HepG2 (cell line): Measurements from ENCODE around the gene MRPS34. TPM values are rescaled to one million over a fixed set of nuclear protein-coding genes. Genes with fewer than 3 reads are reported as not detected.

Source experiments
- GMEB2 ChIP-seq: IDR thresholded peaks from 2 replicates; pipeline ENCODE4 v1.6.1; 2016; ENCODE audit warnings: missing biosample characterization, missing genetic modification reagents, low read depth
- KIAA2018 ChIP-seq: sonication (generic); formaldehyde crosslinking; IDR thresholded peaks from 2 replicates; pipeline ENCODE4 v1.5.0; 2020; ENCODE audit warnings: mild to moderate bottlenecking, missing genetic modification reagents, borderline replicate concordance
- ZNF44 ChIP-seq: sonication (generic); formaldehyde crosslinking; IDR thresholded peaks from 2 replicates; pipeline ENCODE4 v1.5.1; 2020; ENCODE audit warnings: mild to moderate bottlenecking, missing genetic modification reagents
- polyA plus RNA-seq, 8 experiments: library from polyadenylated mRNA; depleted of rRNA in 3 of 8; stranded (reverse) in 7 of 8; unstranded in 1 of 8; fragments of >200 nt; fragmentation: Illumina TruSeq in 4 of 8; extraction: Trizol in 4 of 8; gene quantifications; 2 replicates each; pipeline versions ENCODE4 v1.2.1 to v1.2.3, GENCODE V29; 2011 to 2016; ENCODE audit warnings: low read depth in 4 of 8, missing spikeins in 1 of 8, mixed read lengths in 1 of 8; ENCODE audit not compliant: insufficient read depth in 1 of 8
- total RNA-seq, 5 experiments: library from RNA; depleted of rRNA; stranded (reverse); fragments of >200 nt; fragmentation: Illumina TruSeq; extraction: Trizol; gene quantifications; 2 replicates each; pipeline ENCODE4 v1.2.3, GENCODE V29; 2016; ENCODE audit warnings: low read depth in 1 of 5

The MRPS34 gene
- total and polyA plus RNA-seq, 2 of the 13 experiments (the other 11 are each of a cell fraction or from before 2014, with no cell fraction given), result 63.5 to 131 TPM

GRCh38 chr16:1758923-1759322 is 14.0 kb downstream of the MRPS34 start (continued):
- TF ChIP-seq KIAA2018, result no peak
- TF ChIP-seq ZNF44 (CRISPR knock-in tag), result no peak
- TF ChIP-seq GMEB2, result no peak
